SK-N-SH (cell line): Measurements from ENCODE around the gene SUFU. TPM values are rescaled to one million over a fixed set of nuclear protein-coding genes. Genes with fewer than 3 reads are reported as not detected.

ENCODE experiments used
- CTCF ChIA-PET: fragments of 300-600, 350-600 bp; formaldehyde crosslinking; extraction: SDS; loops from one replicate; lab custom pipeline; 2021; lab: Yijun Ruan, JAX
- POLR2A ChIA-PET: fragments of 350-600 bp; sonication (Branson Sonifier 250); formaldehyde crosslinking; extraction: SDS; loops from one replicate; lab custom pipeline; 2020; ENCODE audit warnings: antibody characterized with exemption, inconsistent platforms; lab: Yijun Ruan, JAX
- DNase-seq: peaks from one replicate; pipeline ENCODE4 v3.0.0; 2012
- H2AFZ ChIP-seq: fragments of 200-600 bp; sonication (generic); 2 replicates; pipeline ENCODE4 v1.8.1; 2016; ENCODE audit warnings: antibody characterized with exemption, mild to moderate bottlenecking, low read depth
- H3F3A ChIP-seq: fragments of 200-600 bp; sonication (generic); replicated peaks from 2 replicates; pipeline ENCODE3; 2016; ENCODE audit warnings: antibody characterized with exemption, mild to moderate bottlenecking; ENCODE audit not compliant: insufficient read depth
- H3K27ac ChIP-seq, 2 experiments: fragments of 200-500 bp in 1 of 2; fragments of 200-600 bp in 1 of 2; sonication (Bioruptor generic) in 1 of 2; sonication (generic), shearing (Covaris generic) in 1 of 2; 2 replicates each; pipeline versions ENCODE4 v1.5.1 to v1.6.1; 2014 to 2016; ENCODE audit warnings: low read depth in 2 of 2, inconsistent platforms in 1 of 2, low read length in 1 of 2, mild to moderate bottlenecking in 1 of 2, mixed read lengths in 1 of 2
- H3K27me3 ChIP-seq: fragments of 200-600 bp; sonication (generic), shearing (Covaris generic); 2 replicates; pipeline ENCODE4 v1.6.1; 2016; ENCODE audit warnings: mixed run types; ENCODE audit not compliant: insufficient read depth
- H3K36me3 ChIP-seq, 2 experiments: fragments of 200-500 bp in 1 of 2; fragments of 200-600 bp in 1 of 2; sonication (Bioruptor generic) in 1 of 2; sonication (generic) in 1 of 2; replicated peaks in 1 of 2; 2 replicates each; pipeline versions ENCODE3 to v1.5.1; 2014 to 2016; ENCODE audit warnings: low read length in 1 of 2, mild to moderate bottlenecking in 1 of 2; ENCODE audit not compliant: insufficient read depth in 2 of 2, control insufficient read depth in 1 of 2
- H3K4me1 ChIP-seq, 2 experiments: fragments of 200-500 bp in 1 of 2; fragments of 200-600 bp in 1 of 2; sonication (Bioruptor generic) in 1 of 2; sonication (generic), shearing (Covaris generic) in 1 of 2; 2 replicates each; pipeline versions ENCODE4 v1.5.1 to v1.6.1; 2014 to 2016; ENCODE audit warnings: low read depth in 1 of 2, low read length in 1 of 2, mixed run types in 1 of 2; ENCODE audit not compliant: insufficient read depth in 2 of 2, control insufficient read depth in 1 of 2
- H3K4me2 ChIP-seq: fragments of 200-600 bp; sonication (generic), shearing (Covaris generic); 2 replicates; pipeline ENCODE4 v1.6.1; 2017; ENCODE audit warnings: mixed run types
- H3K4me3 ChIP-seq, 2 experiments: fragments of 200-500 bp in 1 of 2; fragments of 200-600 bp in 1 of 2; sonication (Bioruptor generic) in 1 of 2; sonication (generic), shearing (Covaris generic) in 1 of 2; 2 replicates each; pipeline versions ENCODE4 v1.5.1 to v1.8.1; 2014 to 2016; ENCODE audit warnings: low read depth in 2 of 2, inconsistent platforms in 1 of 2, low read length in 1 of 2, mild to moderate bottlenecking in 1 of 2, mixed read lengths in 1 of 2, moderate library complexity in 1 of 2
- H3K79me2 ChIP-seq: fragments of 200-600 bp; sonication (generic); 2 replicates; pipeline ENCODE4 v1.8.1; 2017; ENCODE audit warnings: mild to moderate bottlenecking; ENCODE audit not compliant: insufficient read depth
- H3K9ac ChIP-seq: fragments of 200-600 bp; sonication (generic); 2 replicates; pipeline ENCODE4 v1.6.1; 2017; ENCODE audit warnings: mixed run types
- H3K9me2 ChIP-seq: fragments of 200-600 bp; sonication (generic); 2 replicates; pipeline ENCODE4 v1.6.1; 2017; ENCODE audit warnings: mixed run types
- H3K9me3 ChIP-seq: fragments of 200-600 bp; sonication (generic); 2 replicates; pipeline ENCODE4 v1.6.1; 2017; ENCODE audit warnings: mixed run types, mild to moderate bottlenecking, moderate library complexity
- H4K20me1 ChIP-seq: fragments of 200-600 bp; sonication (generic); 2 replicates; pipeline ENCODE4 v1.6.1; 2017; ENCODE audit warnings: mild to moderate bottlenecking, mixed run types; ENCODE audit not compliant: insufficient read depth
- CTCF ChIP-seq: fragments of 200-600 bp; sonication (generic); IDR thresholded peaks from 2 replicates; pipeline ENCODE4 v1.6.1; 2017; ENCODE audit warnings: antibody characterized with exemption, mild to moderate bottlenecking, moderate library complexity
- GABPA ChIP-seq: IDR thresholded peaks from 2 replicates; pipeline ENCODE4 v1.4.0; 2012; ENCODE audit warnings: low read depth, mild to moderate bottlenecking
- GATA2 ChIP-seq: sonication (generic); formaldehyde crosslinking; IDR thresholded peaks from 2 replicates; pipeline ENCODE4 v1.5.0; 2020; ENCODE audit warnings: mild to moderate bottlenecking, missing genetic modification reagents
- TEAD4 ChIP-seq: IDR thresholded peaks from 2 replicates; pipeline ENCODE4 v1.4.0; 2012; ENCODE audit warnings: mild to moderate bottlenecking, borderline replicate concordance; ENCODE audit not compliant: insufficient read depth
- ZBTB33 ChIP-seq: IDR thresholded peaks from 2 replicates; pipeline ENCODE4 v1.4.0; 2012; ENCODE audit warnings: low read depth, borderline replicate concordance
- WGBS: methylation state at CpG from one replicate; pipeline ENCODE4 v1.1.6; 2017; ENCODE audit warnings: low lambda C conversion rate; 5-methylcytosine and 5-hydroxymethylcytosine counted together
- polyA plus RNA-seq, 3 experiments: library from polyadenylated mRNA; depleted of rRNA; stranded (reverse); fragments of >200 nt; gene quantifications; 2 replicates each; pipeline ENCODE4 v1.2.3, GENCODE V29; 2012
- TF ChIP-seq, protein P1 (sequence below): IDR thresholded peaks from 2 replicates; pipeline ENCODE4 v1.4.0; 2012; ENCODE audit warnings: low read depth, borderline replicate concordance

The SUFU gene
- polyA plus RNA-seq, 1 of the 3 experiments (the other 2 are of a cell fraction), result 5.7 TPM

DNA sequence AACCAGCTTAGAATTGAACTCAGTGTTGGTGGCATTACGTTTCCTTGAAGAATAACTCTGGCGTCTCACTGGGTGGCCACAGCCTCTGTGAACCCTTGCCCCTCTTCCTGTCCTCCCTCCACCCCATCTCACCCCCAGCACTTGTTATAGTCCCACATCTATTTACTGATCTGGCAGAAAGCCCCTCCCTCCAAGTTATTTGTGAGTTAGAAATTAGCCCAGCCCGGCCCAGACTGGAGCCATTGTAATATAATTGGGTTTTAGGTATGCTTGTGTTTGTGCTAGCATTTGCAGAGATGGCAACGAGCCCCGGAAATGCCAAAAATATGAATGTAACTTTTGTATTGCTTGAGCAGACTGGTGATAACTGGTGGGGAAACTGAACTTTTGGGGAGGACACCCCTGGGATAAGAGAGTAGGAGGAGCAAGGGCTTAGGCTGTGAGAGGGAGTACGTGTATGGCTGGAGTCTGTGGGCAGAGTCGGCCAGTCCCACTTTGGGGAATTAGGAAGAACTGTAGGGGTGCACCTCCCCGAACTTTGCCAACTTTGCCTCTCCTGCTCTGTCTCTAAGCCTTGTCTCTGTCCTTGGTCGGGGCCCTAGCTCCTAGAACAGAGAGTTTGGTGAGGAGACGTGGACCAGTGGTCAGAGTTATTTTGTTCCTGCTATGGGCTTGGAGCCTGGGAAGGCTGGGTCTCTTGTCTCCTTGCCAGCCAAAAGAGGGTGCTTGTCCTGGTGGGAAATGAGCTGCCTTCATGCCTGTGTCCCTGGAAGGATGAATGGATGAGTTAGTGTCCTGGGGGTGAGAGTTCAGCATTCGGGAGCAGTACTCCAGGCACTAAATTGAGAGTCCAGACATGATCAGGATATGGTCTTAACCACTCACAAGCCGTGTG is 121.2 kb downstream of the SUFU start:
- DNase-seq, result no peak
- no peak overlapping the region for H3K4me3 ChIP-seq
- no peak overlapping the region for H3K9ac ChIP-seq
- H3K27ac ChIP-seq, result peak overlapping the region in 1 of 2 experiments; percentile 99; a peak in 2 of 4 replicates
- H4K20me1 ChIP-seq, result no peaks in the 10 kb centered on the region
- ChIA-PET CTCF (interaction anchor here (1.7 to 2.5 kb wide), 3 partner anchors 10 to 20 kb away, joined by 8 to 13 read pairs (median 11); partner anchors contain the start of gene TRIM8), POLR2A (interaction anchor here (0.8 to 1.3 kb wide), 3 partner anchors 17 to 36 kb away, joined by 3 to 4 read pairs (median 3); partner anchors contain the start of gene TRIM8)
- 90% methylated on average over 11 of the region's 12 CpGs for WGBS
- no peaks in the 10 kb centered on the region for H3K27me3 ChIP-seq
- TF ChIP-seq TEAD4, result no peak
- TF ChIP-seq GATA2 (CRISPR knock-in tag), result no peak
- peaks cover 29% of the 10 kb centered on the region for H3F3A ChIP-seq
- no peaks in the 10 kb centered on the region for H3K9me2 ChIP-seq
- H3K9me3 ChIP-seq, result no peaks in the 10 kb centered on the region
- H3K79me2 ChIP-seq, result no peaks in the 10 kb centered on the region
- no peaks in the 10 kb centered on the region for H3K36me3 ChIP-seq
- H3K4me2 ChIP-seq, result no peak overlapping the region
- peaks cover 30 to 89% of the 10 kb centered on the region in 2 experiments for H3K4me1 ChIP-seq
- no peak overlapping the region for H2AFZ ChIP-seq

GRCh38 chr10:102626026-102626685 is 122.4 kb downstream of the SUFU start:
- Histone ChIP-seq H3K36me3 (peaks cover 0 to 3% of the 10 kb centered on the region in 2 experiments), H4K20me1 (no peaks in the 10 kb centered on the region), H3K9ac (no peak overlapping the region), H3K9me3 (no peaks in the 10 kb centered on the region), H3K4me1 (peaks cover 39 to 87% of the 10 kb centered on the region in 2 experiments), H3K4me3 (no peak overlapping the region), H3K27me3 (no peaks in the 10 kb centered on the region), H2AFZ (no peak overlapping the region), H3K9me2 (no peaks in the 10 kb centered on the region), H3F3A (peaks cover 33% of the 10 kb centered on the region), H3K4me2 (no peak overlapping the region), H3K27ac (peak overlapping the region; percentile 91 to 99; a peak in 3 of 4 replicates), H3K79me2 (no peaks in the 10 kb centered on the region)
- TF ChIP-seq CTCF, result no peak
- TF ChIP-seq GATA2 (CRISPR knock-in tag), result no peak
- no peak for TF ChIP-seq ZBTB33
- TF ChIP-seq, protein P1, sequence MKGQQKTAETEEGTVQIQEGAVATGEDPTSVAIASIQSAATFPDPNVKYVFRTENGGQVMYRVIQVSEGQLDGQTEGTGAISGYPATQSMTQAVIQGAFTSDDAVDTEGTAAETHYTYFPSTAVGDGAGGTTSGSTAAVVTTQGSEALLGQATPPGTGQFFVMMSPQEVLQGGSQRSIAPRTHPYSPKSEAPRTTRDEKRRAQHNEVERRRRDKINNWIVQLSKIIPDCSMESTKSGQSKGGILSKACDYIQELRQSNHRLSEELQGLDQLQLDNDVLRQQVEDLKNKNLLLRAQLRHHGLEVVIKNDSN, result no peak
- no peak for TF ChIP-seq GABPA
- 89% methylated on average over 10 of the region's 10 CpGs for WGBS
- DNase-seq, result no peak
- ChIA-PET POLR2A (no interaction called here), CTCF (interaction anchor here (0.7 to 2.9 kb wide), 4 partner anchors 11 to 123 kb away, joined by 3 to 18 read pairs (median 8); partner anchors contain the start of genes SUFU and TRIM8)
